ENCODE data around the gene PPP3CA.
"Not testable (repeated sequence)": the region's sequence is repeated elsewhere in the genome, so short reads cannot be mapped to it uniquely, and the experiment has no call there.

Gene PPP3CA

GRCh38 chr4:101236097-101236496, 111.2 kb downstream of the PPP3CA start:
- TF ChIP-seq, protein P1, sequence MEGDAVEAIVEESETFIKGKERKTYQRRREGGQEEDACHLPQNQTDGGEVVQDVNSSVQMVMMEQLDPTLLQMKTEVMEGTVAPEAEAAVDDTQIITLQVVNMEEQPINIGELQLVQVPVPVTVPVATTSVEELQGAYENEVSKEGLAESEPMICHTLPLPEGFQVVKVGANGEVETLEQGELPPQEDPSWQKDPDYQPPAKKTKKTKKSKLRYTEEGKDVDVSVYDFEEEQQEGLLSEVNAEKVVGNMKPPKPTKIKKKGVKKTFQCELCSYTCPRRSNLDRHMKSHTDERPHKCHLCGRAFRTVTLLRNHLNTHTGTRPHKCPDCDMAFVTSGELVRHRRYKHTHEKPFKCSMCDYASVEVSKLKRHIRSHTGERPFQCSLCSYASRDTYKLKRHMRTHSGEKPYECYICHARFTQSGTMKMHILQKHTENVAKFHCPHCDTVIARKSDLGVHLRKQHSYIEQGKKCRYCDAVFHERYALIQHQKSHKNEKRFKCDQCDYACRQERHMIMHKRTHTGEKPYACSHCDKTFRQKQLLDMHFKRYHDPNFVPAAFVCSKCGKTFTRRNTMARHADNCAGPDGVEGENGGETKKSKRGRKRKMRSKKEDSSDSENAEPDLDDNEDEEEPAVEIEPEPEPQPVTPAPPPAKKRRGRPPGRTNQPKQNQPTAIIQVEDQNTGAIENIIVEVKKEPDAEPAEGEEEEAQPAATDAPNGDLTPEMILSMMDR (IDR thresholded peaks at IDR 0.05; ENCODE audit: insufficient read depth, low read depth, low read length, missing control alignments) = no peak
- no peak overlapping the region for H3K4me3 ChIP-seq (ENCODE audit: low read length)
- DNase-seq (ENCODE audit: low read depth) = no peak

DNA sequence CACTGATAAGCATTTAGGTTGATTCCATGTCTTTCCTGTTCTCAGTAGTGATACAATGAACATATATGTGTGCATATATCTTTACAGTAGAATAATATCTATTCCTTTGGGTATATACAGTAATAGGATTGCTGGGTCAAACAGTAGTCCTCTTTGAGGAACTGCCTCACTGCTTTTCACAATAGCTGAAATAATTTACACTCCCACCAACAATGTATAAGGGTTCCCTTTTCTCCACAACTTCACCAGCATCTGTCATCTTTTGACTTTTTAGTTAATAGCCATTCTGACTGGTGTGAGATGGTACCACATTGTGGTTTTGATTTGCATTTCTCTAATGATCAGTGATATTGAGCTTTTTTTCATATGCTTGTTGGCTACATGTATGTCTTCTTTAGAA, 113.2 kb downstream of the PPP3CA start:
- H3K4me3 ChIP-seq (ENCODE audit: low read length); DNase-seq (ENCODE audit: low read depth): not testable (repeated sequence)

DNA sequence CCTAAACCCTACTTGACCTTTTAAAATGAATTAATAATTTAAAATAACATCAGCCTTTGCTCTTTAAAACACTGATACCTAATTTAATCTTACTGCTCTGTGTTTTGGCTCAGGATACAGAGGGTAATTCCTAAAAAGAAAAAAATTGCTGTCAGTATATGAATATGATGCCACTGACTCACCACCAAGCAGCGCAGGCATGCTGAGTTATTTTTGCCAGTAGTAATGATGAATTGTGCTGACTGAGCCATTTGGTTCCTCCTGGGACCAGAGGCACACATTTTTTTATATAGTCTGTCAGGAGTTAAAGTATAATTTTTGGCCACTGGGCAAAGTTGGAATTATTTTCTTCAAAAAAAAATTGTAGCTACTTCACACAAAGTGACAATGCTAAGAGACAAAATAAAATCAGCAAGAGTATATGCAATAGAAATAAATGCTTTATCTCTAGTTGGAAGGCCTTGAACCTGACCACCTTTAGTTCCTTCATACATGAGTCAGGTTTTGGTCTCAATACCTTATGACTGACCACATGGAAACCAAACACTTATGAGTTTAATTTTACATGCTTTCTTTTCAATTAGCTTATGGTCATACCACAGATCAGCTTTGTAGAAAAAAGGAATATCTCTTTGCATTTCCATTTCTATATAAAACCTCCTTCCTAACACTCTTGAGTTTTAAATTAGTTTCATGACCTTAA, 115.1 kb downstream of the PPP3CA start:
- H3K4me3 ChIP-seq (ENCODE audit: low read length) = no peak overlapping the region
- DNase-seq (ENCODE audit: low read depth) = peak; percentile 86
- TF ChIP-seq, protein P1 (IDR thresholded peaks at IDR 0.05; ENCODE audit: insufficient read depth, low read depth, low read length, missing control alignments) = no peak

DNA sequence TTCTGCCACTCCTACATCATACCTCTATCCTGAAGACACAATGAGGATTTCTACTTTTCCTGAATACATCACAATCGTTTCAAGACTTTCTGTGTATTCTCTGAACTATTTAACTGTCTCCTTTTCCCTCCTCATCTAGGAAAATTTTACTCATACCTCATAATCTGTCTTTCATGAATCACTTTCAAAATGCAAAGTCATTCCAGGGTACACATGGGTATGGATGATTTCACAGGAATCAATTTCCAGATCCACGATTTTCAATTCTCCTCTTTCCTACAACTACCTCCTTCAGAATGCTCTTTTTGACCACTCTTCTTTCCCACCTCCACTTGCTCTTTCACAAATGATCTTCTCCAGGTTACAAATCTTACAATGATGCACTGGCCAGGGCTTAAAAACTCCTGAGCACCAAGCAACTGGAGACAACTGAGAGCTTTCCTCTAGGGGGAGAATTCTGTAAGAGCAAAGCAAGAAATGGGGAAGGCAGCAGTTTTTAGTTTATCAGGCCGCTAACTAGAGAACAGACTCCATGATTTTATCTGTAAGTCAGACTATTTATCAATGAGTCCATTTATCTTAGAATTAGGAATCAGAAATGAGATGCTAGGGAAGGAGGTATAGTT, 116.4 kb downstream of the PPP3CA start:
- DNase-seq (ENCODE audit: low read depth) = no peak
- TF ChIP-seq, protein P1 (IDR thresholded peaks at IDR 0.05; ENCODE audit: insufficient read depth, low read depth, low read length, missing control alignments) = no peak
- H3K4me3 ChIP-seq (ENCODE audit: low read length) = no peak overlapping the region

GRCh38 chr4:101229116-101229515, 118.2 kb downstream of the PPP3CA start:
- H3K4me3 ChIP-seq (ENCODE audit: low read length) = no peak overlapping the region
- DNase-seq (ENCODE audit: low read depth) = no peak
- TF ChIP-seq, protein P1 (IDR thresholded peaks at IDR 0.05; ENCODE audit: insufficient read depth, low read depth, low read length, missing control alignments) = no peak

- DNase-seq (ENCODE audit: low read depth) = no peak
- TF ChIP-seq, protein P1 (IDR thresholded peaks at IDR 0.05; ENCODE audit: insufficient read depth, low read depth, low read length, missing control alignments) = no peak
- H3K4me3 ChIP-seq (ENCODE audit: low read length) = no peak overlapping the region
These were observed 119.6 kb downstream of the PPP3CA start for GRCh38 chr4:101227715-101228114.

- no peak overlapping the region for H3K4me3 ChIP-seq (ENCODE audit: low read length)
- DNase-seq (ENCODE audit: low read depth) = no peak
- TF ChIP-seq, protein P1 (IDR thresholded peaks at IDR 0.05; ENCODE audit: insufficient read depth, low read depth, low read length, missing control alignments) = no peak
These were observed 122.7 kb downstream of the PPP3CA start for GRCh38 chr4:101224358-101225218.

Measured in epithelial cell of esophagus (primary cell).